ELR (cell line): Measurements from ENCODE around the gene MRPL9.

Source experiments
- DNase-seq: peaks from one replicate; pipeline ENCODE4 v3.0.0-alpha.2; 2015; ENCODE audit warnings: low read depth

The MRPL9 gene

GRCh38 chr1:151729966-151730291 is 33.4 kb downstream of the MRPL9 start:
- DNase-seq: no peak

- no peak for DNase-seq
Measured at GRCh38 chr1:151729157-151729965, 33.9 kb downstream of the MRPL9 start.

GRCh38 chr1:151728151-151729054 is 34.9 kb downstream of the MRPL9 start:
- DNase-seq: peak; percentile 37

- no peak for DNase-seq
Measured at GRCh38 chr1:151723726-151724370, 39.4 kb downstream of the MRPL9 start.

GRCh38 chr1:151721788-151722510 is 41.3 kb downstream of the MRPL9 start:
- DNase-seq: no peak

- DNase-seq: peak; percentile 37
Measured at GRCh38 chr1:151720974-151721787, 42.1 kb downstream of the MRPL9 start, which contains the start of gene RIIAD1. TSS of gene RIIAD1 (plus strand) at chr1:151721522. CDS start at chr1:151721537, 15 bp downstream.

GRCh38 chr1:151720554-151720953 is 42.7 kb downstream of the MRPL9 start:
- DNase-seq: no peak

- no peak for DNase-seq
Measured at GRCh38 chr1:151720125-151720524, 43.2 kb downstream of the MRPL9 start.

- DNase-seq: no peak
Measured at GRCh38 chr1:151718666-151719065, 44.6 kb downstream of the MRPL9 start.

- DNase-seq: no peak
Measured at GRCh38 chr1:151718011-151718431, 45.3 kb downstream of the MRPL9 start.

- DNase-seq: peak; percentile 20
Measured at GRCh38 chr1:151716771-151717631, 46.3 kb downstream of the MRPL9 start, which contains the start of gene CELF3. TSS of gene CELF3 (minus strand) at chr1:151716803. CDS start at chr1:151716020, 783 bp downstream.

- DNase-seq: no peak
Measured at GRCh38 chr1:151716405-151716762, 46.9 kb downstream of the MRPL9 start.

- peak; percentile 24 for DNase-seq
Measured at GRCh38 chr1:151715726-151716404, 47.4 kb downstream of the MRPL9 start.

GRCh38 chr1:151714820-151715725 is 48.2 kb downstream of the MRPL9 start:
- no peak for DNase-seq

GRCh38 chr1:151713874-151714273 is 49.4 kb downstream of the MRPL9 start:
- DNase-seq: no peak

GRCh38 chr1:151713044-151713443 is 50.3 kb downstream of the MRPL9 start:
- no peak for DNase-seq

- DNase-seq: no peak
Measured at GRCh38 chr1:151711951-151712350, 51.3 kb downstream of the MRPL9 start.
